ENCODE measurements around the gene PEX11G.

DNA sequence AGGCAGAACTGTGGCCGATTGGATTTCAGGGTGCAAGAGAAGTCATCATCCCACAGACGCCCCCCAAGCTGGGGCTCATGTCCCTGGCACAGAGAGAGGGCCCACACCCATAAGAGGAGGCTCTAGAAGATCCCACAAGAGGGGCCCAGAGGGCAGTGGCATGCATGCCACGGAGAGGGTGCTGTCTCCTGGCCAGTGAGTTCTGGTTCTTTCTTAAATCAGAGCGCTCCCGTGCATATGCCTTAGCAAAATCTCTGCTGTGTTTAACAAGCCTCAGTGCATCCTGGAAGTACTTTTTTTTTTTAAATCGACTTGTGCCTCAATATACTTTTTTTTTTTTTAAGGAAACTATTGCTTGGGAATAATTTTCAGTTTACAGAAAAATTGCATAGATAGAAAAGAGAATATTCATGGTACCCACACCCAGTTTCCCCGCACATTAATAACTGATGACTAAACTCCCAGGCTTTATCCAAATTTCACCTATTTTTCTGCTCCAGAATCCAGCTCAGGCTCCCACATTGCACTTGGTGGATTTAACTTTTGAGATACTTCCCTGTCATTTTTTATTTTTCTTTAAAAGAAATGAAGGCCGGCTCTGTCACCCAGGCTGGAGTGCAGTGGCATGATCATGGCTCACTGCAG is 59.1 kb downstream of the PEX11G start:
- TF ChIP-seq, protein P1, sequence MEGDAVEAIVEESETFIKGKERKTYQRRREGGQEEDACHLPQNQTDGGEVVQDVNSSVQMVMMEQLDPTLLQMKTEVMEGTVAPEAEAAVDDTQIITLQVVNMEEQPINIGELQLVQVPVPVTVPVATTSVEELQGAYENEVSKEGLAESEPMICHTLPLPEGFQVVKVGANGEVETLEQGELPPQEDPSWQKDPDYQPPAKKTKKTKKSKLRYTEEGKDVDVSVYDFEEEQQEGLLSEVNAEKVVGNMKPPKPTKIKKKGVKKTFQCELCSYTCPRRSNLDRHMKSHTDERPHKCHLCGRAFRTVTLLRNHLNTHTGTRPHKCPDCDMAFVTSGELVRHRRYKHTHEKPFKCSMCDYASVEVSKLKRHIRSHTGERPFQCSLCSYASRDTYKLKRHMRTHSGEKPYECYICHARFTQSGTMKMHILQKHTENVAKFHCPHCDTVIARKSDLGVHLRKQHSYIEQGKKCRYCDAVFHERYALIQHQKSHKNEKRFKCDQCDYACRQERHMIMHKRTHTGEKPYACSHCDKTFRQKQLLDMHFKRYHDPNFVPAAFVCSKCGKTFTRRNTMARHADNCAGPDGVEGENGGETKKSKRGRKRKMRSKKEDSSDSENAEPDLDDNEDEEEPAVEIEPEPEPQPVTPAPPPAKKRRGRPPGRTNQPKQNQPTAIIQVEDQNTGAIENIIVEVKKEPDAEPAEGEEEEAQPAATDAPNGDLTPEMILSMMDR (IDR thresholded peaks at IDR 0.05; ENCODE audit: low read length), result no peak
- no peak for TF ChIP-seq EZH2 (optimal IDR thresholded peaks at IDR 0.05; ENCODE audit: low read depth, low read length)

All from MM.1S (cell line).